ENCODE results near the gene CES2.

The CES2 gene

DNA sequence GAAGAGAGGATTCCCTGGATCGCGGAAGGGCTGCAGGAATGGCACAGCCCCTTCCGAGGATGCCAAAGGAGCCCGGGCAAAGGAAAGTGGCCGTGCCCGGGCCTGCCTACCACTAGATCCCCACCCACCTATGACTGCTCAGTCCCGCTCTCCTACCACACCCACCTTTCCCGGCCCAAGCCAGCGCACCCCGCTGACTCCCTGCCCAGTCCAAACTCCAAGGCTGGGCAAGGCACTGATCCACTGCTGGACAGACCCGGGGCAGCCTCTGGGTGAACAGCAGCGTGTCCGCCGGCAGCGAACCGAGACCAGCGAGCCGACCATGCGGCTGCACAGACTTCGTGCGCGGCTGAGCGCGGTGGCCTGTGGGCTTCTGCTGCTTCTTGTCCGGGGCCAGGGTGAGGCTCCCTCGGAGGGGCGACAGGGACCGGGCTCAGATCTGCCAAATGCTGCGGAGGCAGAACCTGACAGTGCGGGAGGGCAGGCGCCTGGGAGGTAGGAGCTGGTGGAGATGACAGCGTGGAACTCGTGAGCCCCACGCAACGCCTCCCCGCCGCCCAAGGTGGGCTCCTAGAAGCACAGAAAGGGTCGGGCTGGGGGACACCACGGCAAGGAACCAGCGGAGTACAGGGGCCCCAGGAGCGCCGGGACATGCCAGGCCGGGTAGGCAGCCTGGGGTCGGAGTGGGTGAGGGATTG, at the start of gene CES2:
CES2 (plus strand) TSS at position 203 of the 698 bp plus-strand sequence; CDS start at position 323, 120 bp downstream.
- peak within 1 kb of the TSS; percentile 98 for H3K4me2 ChIP-seq (ENCODE audit: low read length)
- H3K4me1 ChIP-seq (ENCODE audit: insufficient read depth, low read length, severe bottlenecking), result peaks cover 23% of the 10 kb centered on the region
- H3K4me3 ChIP-seq (ENCODE audit: low read depth, low read length, poor library complexity, severe bottlenecking), result peak within 1 kb of the TSS; percentile 97
- H3K27me3 ChIP-seq (ENCODE audit: insufficient read depth, low read length), result no peaks in the 10 kb centered on the region
- H3K9me2 ChIP-seq (ENCODE audit: low read depth, low read length), result no peaks in the 10 kb centered on the region
- no peak within 1 kb of the TSS for H3K27ac ChIP-seq (ENCODE audit: low read depth, low read length, poor library complexity, severe bottlenecking)
- peaks cover 10% of the 10 kb centered on the region; the same call in 1 of the 2 replicates for H3K36me3 ChIP-seq (ENCODE audit: insufficient read depth, low read length)
- no peaks in the 10 kb centered on the region for H4K20me1 ChIP-seq (ENCODE audit: insufficient read depth, low read length)
- peak within 1 kb of the TSS; percentile 97 for H3K9ac ChIP-seq (ENCODE audit: low read length)
- no peaks in the 10 kb centered on the region for H3K79me2 ChIP-seq (ENCODE audit: insufficient read depth, low read length)
- H3K9me3 ChIP-seq (ENCODE audit: low read length), result no peaks in the 10 kb centered on the region
- TF ChIP-seq, protein P1, sequence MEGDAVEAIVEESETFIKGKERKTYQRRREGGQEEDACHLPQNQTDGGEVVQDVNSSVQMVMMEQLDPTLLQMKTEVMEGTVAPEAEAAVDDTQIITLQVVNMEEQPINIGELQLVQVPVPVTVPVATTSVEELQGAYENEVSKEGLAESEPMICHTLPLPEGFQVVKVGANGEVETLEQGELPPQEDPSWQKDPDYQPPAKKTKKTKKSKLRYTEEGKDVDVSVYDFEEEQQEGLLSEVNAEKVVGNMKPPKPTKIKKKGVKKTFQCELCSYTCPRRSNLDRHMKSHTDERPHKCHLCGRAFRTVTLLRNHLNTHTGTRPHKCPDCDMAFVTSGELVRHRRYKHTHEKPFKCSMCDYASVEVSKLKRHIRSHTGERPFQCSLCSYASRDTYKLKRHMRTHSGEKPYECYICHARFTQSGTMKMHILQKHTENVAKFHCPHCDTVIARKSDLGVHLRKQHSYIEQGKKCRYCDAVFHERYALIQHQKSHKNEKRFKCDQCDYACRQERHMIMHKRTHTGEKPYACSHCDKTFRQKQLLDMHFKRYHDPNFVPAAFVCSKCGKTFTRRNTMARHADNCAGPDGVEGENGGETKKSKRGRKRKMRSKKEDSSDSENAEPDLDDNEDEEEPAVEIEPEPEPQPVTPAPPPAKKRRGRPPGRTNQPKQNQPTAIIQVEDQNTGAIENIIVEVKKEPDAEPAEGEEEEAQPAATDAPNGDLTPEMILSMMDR (IDR thresholded peaks at IDR 0.05; ENCODE audit: low read length), result no peak
- TF ChIP-seq EZH2 (IDR thresholded peaks at IDR 0.05; ENCODE audit: borderline replicate concordance, low read length), result no peak
- no peak within 1 kb of the TSS for H2AFZ ChIP-seq (ENCODE audit: low read length)
- no peaks in the 10 kb centered on the region for H3F3A ChIP-seq (ENCODE audit: insufficient read depth, low read length)

GRCh38 chr16:66886321-66886720, 49.0 kb upstream of the CES2 start:
- H2AFZ ChIP-seq (ENCODE audit: low read length), result no peak overlapping the region
- TF ChIP-seq, protein P1 (IDR thresholded peaks at IDR 0.05; ENCODE audit: low read length), result no peak
- no peak for TF ChIP-seq EZH2 (IDR thresholded peaks at IDR 0.05; ENCODE audit: borderline replicate concordance, low read length)
- H3K9me2 ChIP-seq (ENCODE audit: low read depth, low read length), result no peaks in the 10 kb centered on the region
- no peaks in the 10 kb centered on the region for H3K9me3 ChIP-seq (ENCODE audit: low read length)
- no peak overlapping the region for H3K27ac ChIP-seq (ENCODE audit: low read depth, low read length, poor library complexity, severe bottlenecking)
- H3K4me2 ChIP-seq (ENCODE audit: low read length), result no peak overlapping the region
- no peaks in the 10 kb centered on the region for H3K79me2 ChIP-seq (ENCODE audit: insufficient read depth, low read length)
- H3K4me3 ChIP-seq (ENCODE audit: low read depth, low read length, poor library complexity, severe bottlenecking), result no peak overlapping the region
- H3K27me3 ChIP-seq (ENCODE audit: insufficient read depth, low read length), result no peaks in the 10 kb centered on the region
- no peaks in the 10 kb centered on the region for H3F3A ChIP-seq (ENCODE audit: insufficient read depth, low read length)
- H3K9ac ChIP-seq (ENCODE audit: low read length), result no peak overlapping the region
- no peaks in the 10 kb centered on the region for H4K20me1 ChIP-seq (ENCODE audit: insufficient read depth, low read length)
- H3K4me1 ChIP-seq (ENCODE audit: insufficient read depth, low read length, severe bottlenecking), result peaks cover 8% of the 10 kb centered on the region
- H3K36me3 ChIP-seq (ENCODE audit: insufficient read depth, low read length), result peaks cover 33% of the 10 kb centered on the region

GRCh38 chr16:66886914-66887313, 48.4 kb upstream of the CES2 start:
- Histone ChIP-seq H3K4me2 (ENCODE audit: low read length) (no peak overlapping the region), H3K9ac (ENCODE audit: low read length) (no peak overlapping the region), H3K27me3 (ENCODE audit: insufficient read depth, low read length) (no peaks in the 10 kb centered on the region), H2AFZ (ENCODE audit: low read length) (no peak overlapping the region), H3K36me3 (ENCODE audit: insufficient read depth, low read length) (peaks cover 33% of the 10 kb centered on the region), H3K9me2 (ENCODE audit: low read depth, low read length) (no peaks in the 10 kb centered on the region), H3K9me3 (ENCODE audit: low read length) (no peaks in the 10 kb centered on the region), H4K20me1 (ENCODE audit: insufficient read depth, low read length) (no peaks in the 10 kb centered on the region), H3F3A (ENCODE audit: insufficient read depth, low read length) (no peaks in the 10 kb centered on the region), H3K4me1 (ENCODE audit: insufficient read depth, low read length, severe bottlenecking) (peaks cover 2% of the 10 kb centered on the region), H3K4me3 (ENCODE audit: low read depth, low read length, poor library complexity, severe bottlenecking) (no peak overlapping the region), H3K79me2 (ENCODE audit: insufficient read depth, low read length) (no peaks in the 10 kb centered on the region), H3K27ac (ENCODE audit: low read depth, low read length, poor library complexity, severe bottlenecking) (no peak overlapping the region)
- TF ChIP-seq, protein P1 (IDR thresholded peaks at IDR 0.05; ENCODE audit: low read length), result no peak
- TF ChIP-seq EZH2 (IDR thresholded peaks at IDR 0.05; ENCODE audit: borderline replicate concordance, low read length), result no peak
